GM19468 (cell line): ENCODE measurements around the gene GLA.

Experiments used
- ATAC-seq: cut with Tn5 transposase; IDR thresholded peaks from one replicate; pipeline ENCODE4 v1.9.1; 2021; ENCODE audit warnings: mild to moderate bottlenecking, moderate library complexity, moderate number of reproducible peaks; ENCODE audit not compliant: unreplicated experiment; ENCODE audit errors: extremely low read depth

The GLA gene

GRCh38 chrX:101407748-101408531 lies at the start of gene GLA, which contains the start of gene HNRNPH2:
Gene GLA, minus strand, starts transcription at chrX:101407925. Its CDS starts 22 bp downstream, at chrX:101407903.
Gene HNRNPH2, plus strand, starts transcription at chrX:101408222. Its CDS starts 3,767 bp downstream, at chrX:101411989.
- peak; percentile 90 for ATAC-seq

- ATAC-seq: no peak
Observed at GRCh38 chrX:101452056-101452455, 44.3 kb upstream of the GLA start.

GRCh38 chrX:101450961-101451360 lies 43.2 kb upstream of the GLA start:
- ATAC-seq: no peak

GRCh38 chrX:101450085-101450484 lies 42.4 kb upstream of the GLA start:
- ATAC-seq: no peak

- no peak for ATAC-seq
Observed at GRCh38 chrX:101449279-101449678, 41.6 kb upstream of the GLA start.

- no peak for ATAC-seq
Observed at GRCh38 chrX:101442085-101442484, 34.4 kb upstream of the GLA start.

GRCh38 chrX:101430457-101431078 lies 22.8 kb upstream of the GLA start:
- no peak for ATAC-seq

GRCh38 chrX:101429934-101430333 lies 22.2 kb upstream of the GLA start:
- no peak for ATAC-seq

GRCh38 chrX:101427954-101428353 lies 20.2 kb upstream of the GLA start:
- no peak for ATAC-seq

- no peak for ATAC-seq
Observed at GRCh38 chrX:101419489-101419888, 11.8 kb upstream of the GLA start.

- ATAC-seq: no peak
Observed at GRCh38 chrX:101417981-101418841, 10.5 kb upstream of the GLA start.

- no peak for ATAC-seq
Observed at GRCh38 chrX:101417190-101417589, 9.5 kb upstream of the GLA start.

- ATAC-seq: no peak
Observed at GRCh38 chrX:101416691-101417090, 9.0 kb upstream of the GLA start.

GRCh38 chrX:101415180-101416145 lies 7.7 kb upstream of the GLA start:
- peak; percentile 55 for ATAC-seq

- ATAC-seq: no peak
Observed at GRCh38 chrX:101411984-101412383, 4.3 kb upstream of the GLA start.

- no peak for ATAC-seq
Observed at GRCh38 chrX:101410461-101410860, 2.7 kb upstream of the GLA start.

GRCh38 chrX:101409043-101409442 lies 1.3 kb upstream of the GLA start:
- no peak for ATAC-seq

GRCh38 chrX:101408532-101408841 lies 762 bp upstream of the GLA start:
- ATAC-seq: no peak

GRCh38 chrX:101407167-101407747 lies 468 bp downstream of the GLA start:
- no peak for ATAC-seq
